Measurements from ENCODE around the gene KDM3A.

Gene KDM3A

DNA sequence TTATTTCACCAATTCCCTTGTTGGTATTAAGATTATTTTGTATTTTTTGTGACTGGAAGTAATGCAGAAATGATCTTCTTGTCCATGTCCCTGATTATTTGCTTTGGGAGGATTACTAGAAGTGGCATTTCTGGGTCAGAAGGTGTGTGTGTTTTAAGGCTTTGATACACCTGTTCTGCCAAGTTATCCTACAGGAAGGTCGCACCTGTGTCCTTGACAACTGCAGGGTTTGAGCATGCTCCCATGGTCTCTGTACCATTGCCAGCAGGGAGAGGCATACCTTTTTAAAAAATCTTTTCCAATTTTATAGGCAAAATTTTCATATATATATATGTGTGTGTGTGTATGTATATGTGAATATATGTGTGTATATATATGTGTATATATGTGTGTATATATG lies 29.7 kb downstream of the KDM3A start:
- no peak overlapping the region for H3K4me3 ChIP-seq (ENCODE audit: low read depth in 1 of 2, low read length in 1 of 2)
- no peaks in the 10 kb centered on the region for H3K9me3 ChIP-seq
- H3K36me3 ChIP-seq = peaks cover 96% of the 10 kb centered on the region
- peaks cover 0 to 10% of the 10 kb centered on the region in 2 experiments for H3K4me1 ChIP-seq (ENCODE audit: control insufficient read depth in 1 of 2, insufficient read depth in 1 of 2, low read depth in 1 of 2, low read length in 1 of 2)
- no peak overlapping the region for H3K27ac ChIP-seq
- no peaks in the 10 kb centered on the region for H3K27me3 ChIP-seq
- TF ChIP-seq, protein P1, sequence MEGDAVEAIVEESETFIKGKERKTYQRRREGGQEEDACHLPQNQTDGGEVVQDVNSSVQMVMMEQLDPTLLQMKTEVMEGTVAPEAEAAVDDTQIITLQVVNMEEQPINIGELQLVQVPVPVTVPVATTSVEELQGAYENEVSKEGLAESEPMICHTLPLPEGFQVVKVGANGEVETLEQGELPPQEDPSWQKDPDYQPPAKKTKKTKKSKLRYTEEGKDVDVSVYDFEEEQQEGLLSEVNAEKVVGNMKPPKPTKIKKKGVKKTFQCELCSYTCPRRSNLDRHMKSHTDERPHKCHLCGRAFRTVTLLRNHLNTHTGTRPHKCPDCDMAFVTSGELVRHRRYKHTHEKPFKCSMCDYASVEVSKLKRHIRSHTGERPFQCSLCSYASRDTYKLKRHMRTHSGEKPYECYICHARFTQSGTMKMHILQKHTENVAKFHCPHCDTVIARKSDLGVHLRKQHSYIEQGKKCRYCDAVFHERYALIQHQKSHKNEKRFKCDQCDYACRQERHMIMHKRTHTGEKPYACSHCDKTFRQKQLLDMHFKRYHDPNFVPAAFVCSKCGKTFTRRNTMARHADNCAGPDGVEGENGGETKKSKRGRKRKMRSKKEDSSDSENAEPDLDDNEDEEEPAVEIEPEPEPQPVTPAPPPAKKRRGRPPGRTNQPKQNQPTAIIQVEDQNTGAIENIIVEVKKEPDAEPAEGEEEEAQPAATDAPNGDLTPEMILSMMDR (IDR thresholded peaks at IDR 0.05) = no peak

DNA sequence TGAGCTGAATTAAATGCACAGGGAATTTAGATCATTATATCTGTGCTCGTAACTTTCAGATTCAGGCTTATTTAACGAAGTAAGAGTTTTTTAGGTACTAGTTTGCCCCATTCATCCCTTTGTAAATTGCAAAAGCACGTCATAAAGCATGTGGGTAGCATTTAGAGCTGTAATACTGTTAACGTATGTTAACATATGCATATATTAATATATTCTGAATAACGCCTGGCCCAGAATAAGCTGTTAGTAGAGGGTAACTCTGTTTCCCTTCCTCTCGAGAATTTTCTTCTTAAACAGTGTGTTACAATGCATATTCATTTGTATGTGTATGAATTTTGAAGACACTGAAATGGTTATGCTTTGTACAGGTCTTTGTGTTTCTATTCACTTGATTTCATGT lies 30.5 kb downstream of the KDM3A start:
- Histone ChIP-seq H3K4me1 (ENCODE audit: control insufficient read depth in 1 of 2, insufficient read depth in 1 of 2, low read depth in 1 of 2, low read length in 1 of 2) (peaks cover 0 to 10% of the 10 kb centered on the region in 2 experiments), H3K4me3 (ENCODE audit: low read depth in 1 of 2, low read length in 1 of 2) (no peak overlapping the region), H3K9me3 (no peaks in the 10 kb centered on the region), H3K27me3 (no peaks in the 10 kb centered on the region), H3K27ac (no peak overlapping the region), H3K36me3 (peaks cover 96% of the 10 kb centered on the region)
- TF ChIP-seq, protein P1 (IDR thresholded peaks at IDR 0.05) = no peak

DNA sequence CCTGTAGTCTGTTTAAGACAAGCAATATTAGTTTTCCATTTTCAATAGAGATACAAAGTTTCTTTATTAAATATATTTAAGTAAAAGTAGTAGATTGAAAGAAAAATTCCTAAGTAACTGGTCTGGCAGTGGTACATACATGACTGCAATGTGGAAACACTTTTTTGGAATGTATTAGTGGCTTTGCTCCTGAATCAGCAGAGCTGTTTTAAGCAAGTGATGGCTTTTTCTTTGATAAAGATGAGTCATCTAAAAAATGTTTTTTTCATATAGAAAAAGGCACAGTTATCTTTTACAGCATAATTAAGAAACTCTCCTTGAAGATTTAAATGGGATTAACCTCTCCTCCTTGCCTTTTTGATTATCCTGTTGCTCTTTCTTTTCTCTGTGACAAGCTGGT lies 34.9 kb downstream of the KDM3A start:
- Histone ChIP-seq H3K4me3 (ENCODE audit: low read depth in 1 of 2, low read length in 1 of 2) (no peak overlapping the region), H3K4me1 (ENCODE audit: control insufficient read depth in 1 of 2, insufficient read depth in 1 of 2, low read depth in 1 of 2, low read length in 1 of 2) (peaks cover 0 to 10% of the 10 kb centered on the region in 2 experiments), H3K36me3 (peaks cover 96% of the 10 kb centered on the region), H3K9me3 (no peaks in the 10 kb centered on the region), H3K27me3 (no peaks in the 10 kb centered on the region), H3K27ac (no peak overlapping the region)
- TF ChIP-seq, protein P1 (IDR thresholded peaks at IDR 0.05) = no peak

DNA sequence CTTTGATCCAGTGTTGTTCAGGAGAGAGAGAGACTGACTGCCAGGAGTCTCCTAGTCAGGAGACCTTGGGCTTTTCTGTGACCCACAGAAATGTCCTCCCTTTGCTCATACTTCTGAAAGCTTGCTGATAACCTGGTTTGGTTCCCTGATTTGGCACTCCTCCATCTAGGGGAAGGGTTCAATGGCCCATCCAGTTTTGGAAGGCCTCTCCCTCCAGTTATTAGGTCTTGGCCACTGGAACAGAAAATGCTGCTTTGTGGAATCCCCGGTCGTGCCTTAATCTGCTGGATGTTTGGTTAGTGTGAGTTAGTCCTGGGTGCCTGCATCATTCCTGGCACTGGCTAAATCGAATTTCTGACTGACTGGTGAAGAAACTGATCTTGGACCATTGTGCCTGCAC lies 35.7 kb downstream of the KDM3A start:
- Histone ChIP-seq H3K4me1 (ENCODE audit: control insufficient read depth in 1 of 2, insufficient read depth in 1 of 2, low read depth in 1 of 2, low read length in 1 of 2) (peaks cover 0 to 10% of the 10 kb centered on the region in 2 experiments), H3K4me3 (ENCODE audit: low read depth in 1 of 2, low read length in 1 of 2) (no peak overlapping the region), H3K27ac (no peak overlapping the region), H3K9me3 (no peaks in the 10 kb centered on the region), H3K27me3 (no peaks in the 10 kb centered on the region), H3K36me3 (peaks cover 97% of the 10 kb centered on the region)
- TF ChIP-seq, protein P1 (IDR thresholded peaks at IDR 0.05) = no peak

DNA sequence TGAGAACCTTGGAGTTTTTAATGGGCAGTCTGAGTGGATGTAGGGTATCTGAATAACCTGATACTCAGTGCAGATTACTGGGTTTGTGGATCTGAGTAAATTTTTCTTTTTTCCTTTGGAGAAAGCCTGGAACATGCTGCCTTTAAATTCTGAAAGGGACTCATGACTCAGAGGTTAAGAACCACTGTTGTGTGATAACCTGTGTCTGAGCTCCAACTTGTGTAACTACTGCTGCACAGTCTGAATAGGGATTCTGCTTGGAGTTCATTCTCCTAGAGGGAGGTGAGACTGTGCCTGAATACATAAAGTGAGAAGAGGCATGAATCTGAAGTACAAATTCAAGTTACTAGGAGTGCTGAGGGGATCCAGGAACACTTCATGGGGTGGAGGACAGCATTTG lies 36.2 kb downstream of the KDM3A start:
- TF ChIP-seq, protein P1 (IDR thresholded peaks at IDR 0.05) = no peak
- Histone ChIP-seq H3K4me3 (ENCODE audit: low read depth in 1 of 2, low read length in 1 of 2) (no peak overlapping the region), H3K4me1 (ENCODE audit: control insufficient read depth in 1 of 2, insufficient read depth in 1 of 2, low read depth in 1 of 2, low read length in 1 of 2) (peaks cover 0 to 10% of the 10 kb centered on the region in 2 experiments), H3K27me3 (no peaks in the 10 kb centered on the region), H3K36me3 (peaks cover 97% of the 10 kb centered on the region), H3K9me3 (no peaks in the 10 kb centered on the region), H3K27ac (no peak overlapping the region)

DNA sequence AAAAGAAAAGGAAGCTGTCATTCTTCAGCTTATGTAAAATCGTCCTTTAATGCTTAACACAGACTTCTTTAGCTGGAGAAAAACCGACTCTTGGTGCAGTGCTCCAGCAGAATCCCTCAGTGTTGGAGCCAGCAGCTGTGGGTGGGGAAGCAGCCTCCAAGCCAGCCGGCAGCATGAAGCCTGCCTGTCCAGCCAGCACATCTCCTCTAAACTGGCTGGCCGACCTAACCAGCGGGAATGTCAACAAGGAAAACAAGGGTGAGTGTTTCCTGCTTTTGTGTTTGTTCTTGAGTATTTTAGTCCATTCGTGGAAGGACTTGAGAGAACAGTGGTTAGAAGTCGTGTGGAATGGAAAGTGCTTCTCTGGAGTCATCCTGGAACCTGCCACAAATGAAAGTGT lies 38.9 kb downstream of the KDM3A start:
- Histone ChIP-seq H3K27me3 (no peaks in the 10 kb centered on the region), H3K4me1 (ENCODE audit: control insufficient read depth in 1 of 2, insufficient read depth in 1 of 2, low read depth in 1 of 2, low read length in 1 of 2) (peaks cover 0 to 5% of the 10 kb centered on the region in 2 experiments), H3K27ac (no peak overlapping the region), H3K9me3 (no peaks in the 10 kb centered on the region), H3K36me3 (peaks cover 100% of the 10 kb centered on the region), H3K4me3 (ENCODE audit: low read depth in 1 of 2, low read length in 1 of 2) (no peak overlapping the region)
- TF ChIP-seq, protein P1 (IDR thresholded peaks at IDR 0.05) = no peak
